ENCODE data around the gene TIMM50.
"Not testable (repeated sequence)": the region's sequence is repeated elsewhere in the genome, so short reads cannot be mapped to it uniquely, and the experiment has no call there.

The TIMM50 gene

DNA sequence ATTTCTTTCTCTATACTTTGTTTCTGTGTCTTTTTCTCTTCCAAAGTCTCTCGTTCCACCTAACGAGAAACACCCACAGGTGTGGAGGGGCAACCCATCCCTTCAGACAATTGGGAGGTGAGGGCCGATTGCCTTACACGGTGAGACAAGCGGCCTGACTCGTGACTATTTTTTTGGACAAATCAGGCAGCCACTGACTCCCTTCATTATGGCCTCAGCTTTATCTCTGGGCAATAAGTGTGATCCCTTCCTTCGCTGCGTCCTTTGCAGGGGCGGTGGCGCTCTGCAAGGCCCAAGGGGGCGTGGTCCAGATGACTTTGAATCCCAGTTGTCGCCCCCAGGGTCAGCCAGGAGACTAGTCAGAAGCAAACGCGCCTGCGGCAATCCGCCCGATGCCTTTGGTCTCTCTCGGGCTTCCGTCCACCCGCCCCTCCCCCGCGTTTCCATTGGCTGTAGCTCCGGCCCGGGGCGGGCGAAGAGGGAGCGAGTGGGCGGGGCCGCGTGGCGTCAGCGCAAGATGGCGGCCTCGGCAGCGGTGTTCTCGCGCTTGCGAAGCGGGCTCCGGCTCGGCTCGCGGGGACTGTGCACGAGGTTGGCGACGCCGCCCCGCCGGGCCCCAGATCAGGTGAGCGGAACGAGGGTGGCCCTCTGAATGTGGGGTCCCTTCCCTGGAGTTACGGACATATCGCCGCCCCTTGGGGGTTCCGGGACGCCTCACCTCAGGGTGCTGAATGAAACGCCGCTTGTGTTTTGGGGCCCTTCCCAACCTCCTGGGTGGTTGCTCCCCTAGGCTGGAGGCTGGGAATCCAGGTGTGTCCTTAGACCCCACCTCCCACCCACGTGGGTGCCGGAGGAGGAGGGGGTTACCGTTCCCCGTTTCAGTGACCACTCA, at the start of gene TIMM50:
Gene TIMM50, plus strand, starts transcription at position 502 of the 892 bp plus-strand sequence. Its CDS starts 16 bp downstream, at position 518.
- peak; percentile 93 for DNase-seq (ENCODE audit: low read depth)

DNA sequence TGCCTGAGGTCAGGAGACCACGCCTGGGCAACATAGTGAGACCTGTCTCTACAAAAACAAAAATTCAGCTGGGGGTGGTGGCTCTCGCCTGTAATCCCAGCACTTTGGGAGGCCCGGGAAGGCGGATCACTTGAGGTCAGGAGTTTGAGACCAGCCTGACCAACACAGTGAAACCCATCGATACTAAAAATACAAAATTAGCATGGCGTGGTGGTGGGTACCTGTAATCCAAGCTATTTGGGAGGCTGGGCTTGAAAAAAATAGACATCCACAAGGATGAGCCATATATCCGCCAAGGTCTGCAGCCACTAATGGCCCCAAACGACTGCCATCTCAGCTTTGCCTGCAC, 48.0 kb upstream of the TIMM50 start:
- DNase-seq (ENCODE audit: low read depth) = no peak

DNA sequence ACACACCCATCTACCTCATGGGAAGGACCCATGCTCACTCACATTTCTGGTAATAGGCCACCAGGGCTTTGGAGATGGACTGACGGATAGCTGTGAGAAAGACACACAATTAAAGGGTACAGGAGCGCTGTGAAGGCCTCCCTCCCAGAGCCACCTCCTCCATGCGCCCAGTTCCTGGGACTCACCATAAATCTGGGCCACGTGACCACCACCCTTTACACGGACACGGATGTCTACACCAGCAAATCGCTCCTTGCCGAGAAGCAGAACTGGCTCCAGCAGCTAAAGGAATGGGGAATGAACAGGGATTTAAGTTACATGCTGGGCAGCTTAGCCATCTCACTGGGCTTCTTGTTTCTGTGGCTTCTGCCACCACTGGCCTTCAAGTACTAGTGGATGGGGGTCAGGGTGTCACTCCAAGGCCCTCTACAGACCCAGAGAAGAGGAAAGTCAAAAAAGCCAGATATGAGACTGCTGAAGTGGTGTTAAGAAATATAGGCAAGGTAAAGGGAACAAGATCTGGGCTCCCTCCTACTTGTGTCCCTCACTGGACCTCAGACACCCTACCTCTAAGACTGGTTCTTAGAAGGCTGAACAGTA, 47.1 kb upstream of the TIMM50 start:
- DNase-seq (ENCODE audit: low read depth) = no peak

DNA sequence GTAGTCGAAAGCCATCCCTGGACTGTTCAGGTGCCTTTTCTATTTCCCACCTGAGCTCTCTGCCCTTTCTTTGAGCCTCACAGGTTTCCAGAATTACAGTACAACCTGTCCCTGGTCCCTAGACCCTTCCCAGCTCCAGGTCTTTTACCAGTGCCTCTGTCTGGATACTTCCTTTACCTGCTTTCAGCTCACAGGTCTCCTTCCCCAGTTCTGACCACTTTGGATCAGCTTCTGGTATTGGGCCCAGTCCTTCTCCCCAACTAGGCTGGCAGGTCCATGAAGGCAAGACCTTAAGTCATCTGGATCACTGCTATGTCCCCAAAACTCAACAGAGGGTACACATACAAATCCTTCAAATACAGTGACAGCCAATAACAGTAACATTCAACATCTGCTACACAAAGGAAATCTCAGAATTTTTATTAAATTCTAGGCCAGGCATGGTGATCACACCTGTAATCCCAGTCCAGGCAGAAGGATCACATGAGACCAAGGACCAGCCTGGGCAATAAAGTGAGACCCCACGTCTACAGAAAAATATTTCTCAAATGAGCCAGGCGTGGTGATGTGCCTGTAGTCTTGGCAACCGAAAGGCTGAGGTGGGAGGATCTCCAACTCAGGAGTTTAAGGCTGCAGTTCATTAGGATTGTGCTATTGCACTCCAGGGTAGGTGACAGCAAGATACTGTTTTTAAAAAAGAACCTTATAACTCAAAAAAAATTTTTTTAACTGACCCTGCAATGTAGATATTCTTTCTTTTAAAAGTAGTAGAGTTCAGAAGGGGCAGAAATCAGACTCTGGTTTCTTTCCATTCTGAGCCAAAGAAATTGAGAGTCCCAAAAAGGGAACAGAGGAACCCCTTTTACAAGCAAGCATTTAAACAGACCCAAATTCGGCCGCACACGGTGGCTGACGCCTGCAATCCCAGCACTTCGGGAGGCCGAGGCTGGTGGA, 46.2 kb upstream of the TIMM50 start:
- DNase-seq (ENCODE audit: low read depth) = peak; percentile 24

DNA sequence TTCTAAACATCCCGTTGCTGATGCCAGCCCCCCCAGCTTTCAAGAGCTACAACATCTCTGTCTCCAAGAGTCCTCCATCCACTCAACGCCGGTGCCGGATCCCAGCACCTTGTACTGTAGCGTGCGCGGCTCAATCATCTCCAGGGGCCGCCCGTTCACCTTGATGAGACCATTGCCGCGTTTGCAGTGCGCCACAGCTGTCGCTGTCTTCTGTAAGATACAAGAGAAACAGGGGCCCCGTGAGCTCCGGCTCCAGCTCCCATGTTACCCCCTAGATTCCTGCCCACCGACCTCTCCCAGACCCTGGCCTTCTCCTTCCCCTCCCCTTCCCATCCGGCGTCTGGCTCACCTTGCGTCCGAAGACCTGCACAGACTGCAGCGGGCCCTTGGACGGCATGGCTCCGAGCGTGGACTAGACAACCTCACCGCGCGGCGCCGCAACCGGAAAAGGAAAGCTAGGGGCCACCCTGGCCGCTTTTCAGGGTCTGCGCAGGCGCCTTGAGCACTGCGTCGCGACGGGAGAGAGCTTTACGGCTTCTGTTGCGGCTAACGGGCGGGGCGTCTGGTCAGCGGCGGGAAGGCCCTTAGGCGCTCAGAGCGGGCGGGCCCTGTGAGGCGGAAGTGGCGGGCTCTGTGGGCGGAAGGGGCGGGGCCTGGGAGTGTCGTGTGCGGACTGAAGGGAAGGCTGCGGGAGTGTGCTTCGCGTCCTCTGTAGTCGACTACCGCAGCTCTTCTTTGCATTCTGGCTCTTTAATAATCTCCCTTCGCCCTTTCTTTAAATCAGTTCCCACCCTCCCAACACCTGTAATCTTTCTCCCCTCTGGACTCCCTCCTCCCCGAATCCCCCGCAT, 44.9 kb upstream of the TIMM50 start, which contains the start of gene RPS16:
Gene RPS16, minus strand, starts transcription at position 451 of the 851 bp plus-strand sequence. Its CDS starts 54 bp downstream, at position 397.
- DNase-seq (ENCODE audit: low read depth) = peak; percentile 98

DNA sequence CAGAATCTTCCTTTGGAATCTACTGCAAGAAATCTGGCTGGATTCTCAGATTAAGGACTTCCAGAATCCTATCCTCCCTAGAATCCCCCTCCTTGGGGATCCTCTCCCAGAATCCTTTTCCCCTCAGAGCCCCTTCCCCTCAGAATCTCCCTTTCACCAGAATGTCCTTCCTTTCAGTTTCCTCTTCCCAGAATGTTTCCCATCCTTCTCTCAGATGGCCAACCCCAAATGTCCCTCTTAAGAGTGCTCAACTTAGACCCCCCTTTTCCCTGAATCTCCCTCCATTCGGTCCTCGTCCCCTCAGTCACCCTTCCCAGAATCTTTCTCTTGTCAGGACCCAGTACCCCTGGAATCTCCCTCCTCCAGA, 44.3 kb upstream of the TIMM50 start:
- no peak for DNase-seq (ENCODE audit: low read depth)

DNA sequence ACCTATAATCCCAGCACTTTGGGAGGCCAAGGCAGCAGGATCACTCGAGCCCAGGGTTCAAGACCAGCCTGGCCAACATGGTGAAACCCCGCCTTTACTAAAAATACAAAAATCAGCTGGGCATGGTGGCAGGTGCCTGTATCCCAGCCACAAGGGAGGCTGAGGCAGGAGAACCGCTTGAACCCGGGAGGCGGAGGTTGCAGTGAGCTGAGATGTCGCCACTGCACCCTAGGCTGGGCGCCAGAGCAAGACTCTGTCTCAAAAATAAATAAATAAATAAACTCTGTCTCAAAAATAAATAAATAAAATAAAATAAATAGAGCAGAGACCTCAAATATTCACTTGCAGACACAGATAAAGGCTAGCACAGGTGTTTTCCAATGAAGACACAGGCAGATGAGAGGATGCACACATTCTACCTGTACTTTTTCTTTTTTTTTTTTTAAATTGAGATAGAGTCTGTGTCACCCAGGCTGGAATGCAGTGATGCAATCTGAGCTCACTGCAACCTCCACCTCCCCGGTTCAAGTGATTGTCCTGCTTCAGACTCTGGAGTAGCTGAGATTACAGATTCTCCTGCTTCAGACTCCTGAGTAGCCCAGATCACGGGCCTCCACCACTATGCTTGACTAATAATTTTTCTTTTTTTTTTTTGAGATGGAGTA, 42.2 kb upstream of the TIMM50 start:
- DNase-seq (ENCODE audit: low read depth) = peak; percentile 49

DNA sequence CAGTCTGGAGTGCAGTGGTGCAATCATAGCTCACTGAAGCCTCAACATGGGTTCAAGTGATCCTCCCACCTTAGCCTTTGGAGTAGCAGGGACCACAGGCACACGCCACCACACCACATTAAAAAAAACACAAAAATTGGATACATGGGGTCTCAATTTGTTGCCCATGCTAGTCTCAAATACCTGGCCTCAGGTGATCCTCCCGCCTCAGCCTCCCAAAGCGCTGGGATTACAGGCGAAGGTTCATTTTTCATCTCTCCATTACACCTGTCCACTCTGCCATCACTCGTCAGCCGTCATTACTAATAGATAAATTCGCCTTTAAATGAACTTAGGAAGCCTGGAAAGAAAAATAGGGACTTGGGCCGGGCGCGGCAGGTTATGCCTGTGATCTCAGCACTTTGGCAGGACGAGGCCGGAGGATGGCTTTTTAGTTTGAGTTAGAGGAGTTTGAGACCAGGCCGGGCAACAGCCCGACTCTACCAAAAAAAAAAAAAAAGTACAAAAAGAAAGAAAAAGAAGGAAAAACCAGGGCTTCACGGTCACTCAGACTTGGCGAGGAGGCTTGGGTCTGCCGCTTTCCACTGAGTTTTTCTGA, 35.9 kb upstream of the TIMM50 start:
- DNase-seq (ENCODE audit: low read depth) = peak; percentile 27

DNA sequence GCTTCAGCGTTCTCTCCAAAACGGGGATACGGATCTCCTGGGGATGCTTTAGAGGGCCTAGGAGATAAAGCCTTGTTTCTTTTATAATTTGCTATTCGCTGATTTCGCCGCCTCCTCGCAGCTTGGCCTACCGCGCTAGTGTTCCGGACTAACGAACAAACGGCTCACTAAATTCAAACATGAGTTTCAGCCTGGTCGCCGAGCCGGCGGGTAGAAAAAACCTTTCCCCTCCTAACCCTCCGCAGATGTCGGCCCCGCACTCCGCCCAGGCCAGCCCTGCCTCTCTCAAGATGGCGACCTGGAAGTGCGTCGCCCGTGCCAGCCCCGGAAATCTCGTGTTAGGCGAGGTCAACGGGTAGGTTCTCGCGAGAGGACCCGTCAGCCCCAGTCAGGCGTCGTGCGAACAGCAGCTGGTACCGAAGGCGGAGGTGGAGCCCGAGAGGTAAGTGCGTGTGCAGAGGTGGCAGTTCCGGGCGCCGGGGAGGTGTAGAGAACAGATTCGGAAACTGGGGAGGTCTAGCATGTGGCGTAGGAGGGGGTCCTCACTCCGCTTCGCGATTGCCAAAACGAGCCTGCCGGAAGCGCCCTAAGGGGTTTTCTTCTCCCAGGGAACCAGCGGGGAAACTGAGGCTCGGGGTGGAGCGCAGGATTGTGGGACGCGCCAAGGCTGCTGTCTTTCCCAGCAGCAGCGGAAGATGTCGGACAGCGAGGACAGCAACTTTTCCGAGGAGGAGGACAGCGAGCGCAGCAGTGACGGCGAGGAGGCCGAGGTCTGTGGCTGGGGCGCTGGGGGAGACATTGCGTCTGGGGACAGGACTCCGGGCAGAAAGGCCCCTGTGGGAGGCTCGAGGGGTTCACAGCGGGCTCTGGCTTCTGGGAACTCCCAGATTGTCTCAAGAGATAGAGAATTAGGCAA, 35.2 kb upstream of the TIMM50 start, which contains the start of gene SUPT5H:
Gene SUPT5H, plus strand, starts transcription at position 387 of the 916 bp plus-strand sequence. Its CDS starts 309 bp downstream, at position 696.
- DNase-seq (ENCODE audit: low read depth) = peak; percentile 97

DNA sequence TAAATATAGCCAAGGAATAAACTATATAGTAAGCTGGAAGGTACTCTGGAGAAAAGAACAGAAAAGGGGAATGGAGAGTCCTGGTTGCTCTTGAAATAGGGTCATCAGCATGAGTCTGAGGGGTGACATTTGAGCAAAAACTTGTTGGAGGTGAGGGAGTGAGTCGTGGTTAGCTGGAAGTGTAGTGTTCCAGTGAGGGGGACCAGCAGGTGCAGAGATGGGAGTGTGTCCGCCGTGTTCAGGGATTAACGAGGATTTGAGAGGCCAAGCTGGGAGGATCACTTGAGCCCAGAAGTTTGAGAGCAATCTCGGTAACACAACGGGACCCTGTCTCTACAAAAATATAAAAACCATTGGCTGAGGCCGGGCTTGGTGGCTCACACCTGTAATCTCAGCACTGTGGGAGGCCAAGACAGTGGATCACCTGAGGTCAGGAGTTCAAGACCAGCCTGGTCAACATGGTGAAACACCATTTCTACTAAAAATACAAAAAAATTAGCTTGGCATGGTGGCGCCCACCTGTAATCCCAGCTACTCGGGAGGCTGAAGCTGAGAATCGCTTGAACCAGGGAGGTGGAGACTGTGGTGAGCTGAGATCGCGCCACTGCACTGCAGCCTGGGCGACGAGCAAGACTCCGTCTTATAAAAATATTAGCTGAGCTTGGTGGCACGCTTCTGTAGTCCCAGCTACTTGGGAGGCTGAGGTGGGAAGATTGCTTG, 34.1 kb upstream of the TIMM50 start:
- no peak for DNase-seq (ENCODE audit: low read depth)

DNA sequence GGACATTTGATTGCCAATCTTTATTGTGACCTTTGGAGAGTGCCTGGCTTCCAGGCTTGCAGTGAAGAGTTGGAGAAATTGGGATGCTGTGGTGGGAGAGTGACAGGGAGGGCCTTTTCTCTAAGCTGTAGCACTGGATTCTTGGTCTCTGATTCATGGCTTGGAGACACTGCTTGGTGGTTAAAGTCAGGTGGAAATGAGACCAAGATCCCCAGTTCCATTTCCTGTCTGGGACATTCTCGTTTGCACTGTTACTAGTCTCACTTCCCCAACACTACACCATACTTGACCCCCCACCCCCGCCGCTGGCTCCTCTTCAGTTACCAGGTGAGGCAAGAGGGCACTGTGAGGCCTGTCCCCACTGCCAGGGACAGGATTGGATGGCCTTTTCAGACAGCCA, 32.4 kb upstream of the TIMM50 start:
- peak; percentile 52 for DNase-seq (ENCODE audit: low read depth)

DNA sequence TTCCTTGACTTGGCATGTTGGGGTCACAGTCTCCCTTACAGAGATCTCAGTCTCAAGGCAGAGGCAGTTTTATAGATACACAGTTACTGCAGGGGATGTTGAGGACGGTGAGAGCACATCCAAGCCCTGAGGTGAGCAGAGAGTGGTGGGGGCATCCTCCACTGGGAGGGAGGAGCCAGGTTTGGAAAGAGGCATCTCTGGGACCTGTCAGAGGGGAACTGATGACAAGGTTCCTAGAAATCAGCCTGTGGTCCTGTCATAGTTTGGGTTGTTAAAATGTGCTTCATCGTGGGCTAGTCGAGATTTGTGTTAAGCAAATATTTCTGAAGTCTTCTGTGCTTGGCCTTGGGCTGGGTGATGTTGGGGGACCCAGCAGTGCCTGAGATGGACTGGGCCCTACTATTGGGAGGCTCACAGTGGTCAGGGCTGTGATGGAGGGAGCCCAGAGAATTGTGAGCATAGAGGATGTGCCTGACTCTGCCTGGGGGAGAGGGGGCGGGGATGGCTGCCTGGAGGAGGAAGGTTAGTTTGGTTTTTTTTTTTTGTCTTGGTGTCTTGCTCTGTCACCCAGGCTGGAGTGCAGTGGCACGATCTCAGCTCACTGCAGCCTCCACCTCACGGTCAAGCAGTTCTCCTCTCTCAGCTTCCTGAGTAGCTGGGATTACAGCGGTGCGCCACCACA, 31.4 kb upstream of the TIMM50 start:
- no peak for DNase-seq (ENCODE audit: low read depth)

DNA sequence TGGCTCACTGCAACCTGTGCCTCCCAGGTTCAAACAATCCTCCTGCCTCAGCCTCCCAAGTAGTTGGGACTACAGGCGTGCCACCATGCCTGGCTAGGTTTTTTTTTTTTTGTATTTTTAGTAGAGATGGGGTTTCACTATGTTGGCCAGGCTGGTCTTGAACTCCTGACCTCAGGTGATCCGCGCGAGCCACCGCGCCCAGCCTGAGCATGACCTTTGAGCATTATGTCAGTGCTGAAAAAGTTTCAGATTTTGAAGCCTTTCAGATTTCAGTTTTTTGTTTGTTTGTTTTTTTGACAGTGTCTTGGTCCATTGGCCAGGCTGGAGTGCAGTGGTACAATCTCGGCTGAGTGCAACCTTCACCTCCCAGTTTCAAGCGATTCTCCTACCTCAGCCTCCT, 29.4 kb upstream of the TIMM50 start:
- not testable (repeated sequence) for DNase-seq (ENCODE audit: low read depth)

DNA sequence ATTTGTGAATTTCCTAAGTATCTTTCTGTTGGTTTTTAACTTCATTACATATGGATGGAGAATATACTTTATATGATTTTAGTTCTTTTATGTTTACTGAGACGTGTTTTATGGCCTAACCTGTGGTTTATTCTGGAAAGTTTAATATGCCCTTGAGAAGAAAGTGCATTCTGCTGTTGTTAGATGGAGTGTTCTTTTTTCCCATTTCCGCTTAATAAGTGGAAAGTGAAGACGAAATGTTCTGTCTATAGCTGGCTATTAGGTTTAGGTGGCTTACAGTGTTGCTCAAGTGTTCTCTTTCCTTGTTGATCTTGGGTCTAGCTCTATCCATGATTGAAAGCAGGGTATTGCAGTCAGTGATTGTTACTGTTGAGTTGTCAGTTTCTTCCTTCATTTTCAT, 17.2 kb upstream of the TIMM50 start:
- DNase-seq (ENCODE audit: low read depth) = peak; percentile 13

DNA sequence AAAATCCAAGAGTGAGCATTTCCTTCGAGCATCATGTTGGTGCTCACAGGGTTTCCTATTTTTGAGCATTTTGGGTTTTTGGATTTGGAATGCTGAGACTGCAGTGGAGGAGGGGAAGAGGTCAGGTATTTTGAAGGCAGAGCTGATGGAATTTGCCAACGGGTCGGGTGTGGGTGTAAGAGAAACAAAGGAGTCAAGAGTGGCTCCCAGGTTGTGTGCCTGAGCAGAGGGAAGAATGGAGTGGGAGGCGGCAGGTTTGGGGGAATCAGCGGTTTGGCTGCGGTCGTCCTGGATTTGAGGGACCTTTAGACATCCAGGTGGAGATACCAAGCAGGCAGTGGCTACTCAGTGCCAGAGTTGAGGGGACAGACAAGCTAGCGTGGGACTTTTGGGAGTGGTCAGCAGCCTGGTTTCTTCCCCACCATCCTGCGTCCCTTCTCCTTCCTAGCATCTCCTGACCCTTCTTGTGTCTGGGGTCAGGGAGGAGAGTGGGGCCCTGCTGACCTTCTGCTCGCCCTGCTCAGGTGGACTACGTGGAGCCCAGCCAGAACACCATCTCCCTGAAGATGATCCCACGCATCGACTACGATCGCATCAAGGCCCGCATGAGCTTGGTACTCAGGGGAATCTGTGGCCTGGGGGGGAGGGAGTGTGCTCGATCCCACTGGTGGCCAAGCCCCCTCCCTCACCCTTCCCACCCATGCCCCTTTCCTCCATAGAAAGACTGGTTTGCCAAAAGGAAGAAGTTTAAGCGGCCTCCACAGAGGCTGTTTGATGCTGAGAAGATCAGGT, 14.5 kb upstream of the TIMM50 start:
- no peak for DNase-seq (ENCODE audit: low read depth)

DNA sequence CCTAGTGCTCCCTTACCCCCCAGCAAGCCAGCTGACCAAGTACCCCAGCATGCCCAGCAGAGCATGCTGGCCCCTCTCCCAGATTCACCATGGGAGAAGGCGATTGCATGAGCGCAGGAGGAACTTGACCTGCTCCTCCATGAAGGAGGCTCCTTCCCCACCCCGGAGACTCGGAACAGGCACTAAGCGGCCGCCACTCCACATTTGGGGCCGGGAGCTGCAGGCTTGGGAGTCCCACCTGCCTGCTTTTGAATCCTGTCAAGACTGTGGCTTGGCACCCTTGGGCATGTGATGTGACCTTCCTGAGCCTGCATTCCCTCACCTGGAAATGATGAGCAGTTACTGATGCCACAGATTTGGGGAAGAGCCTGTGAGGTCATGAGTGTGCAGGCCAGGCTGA, 12.7 kb upstream of the TIMM50 start:
- no peak for DNase-seq (ENCODE audit: low read depth)

DNA sequence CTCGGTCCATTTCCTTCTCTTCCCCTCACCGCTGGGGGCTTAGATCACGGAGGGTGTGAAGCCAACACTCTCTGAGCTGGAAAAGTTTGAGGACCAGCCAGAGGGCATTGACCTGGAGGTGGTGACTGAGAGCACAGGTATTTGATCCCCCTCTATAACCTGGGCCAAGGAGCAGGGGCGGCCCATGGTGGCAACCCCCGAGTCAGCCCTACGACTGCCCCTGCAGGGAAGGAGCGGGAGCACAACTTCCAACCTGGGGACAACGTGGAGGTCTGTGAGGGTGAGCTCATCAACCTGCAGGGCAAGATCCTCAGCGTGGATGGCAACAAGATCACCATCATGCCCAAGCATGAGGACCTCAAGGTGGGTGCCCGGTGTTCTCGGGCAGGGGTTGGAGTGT, 11.6 kb upstream of the TIMM50 start:
- DNase-seq (ENCODE audit: low read depth) = no peak
